K562 (cell line): Measurements from ENCODE around the gene MVP. TPM values are rescaled to one million over a fixed set of nuclear protein-coding genes. Genes with fewer than 3 reads are reported as not detected.

Experiments
- CLOCK ChIP-seq: fragments of 250-450 bp; sonication (Bioruptor Pico); IDR thresholded peaks from 2 replicates; pipeline ENCODE4 v1.4.0; 2020; ENCODE audit warnings: mild to moderate bottlenecking, moderate library complexity, borderline replicate concordance
- ETV6 ChIP-seq, 3 experiments: fragments of 150-350 bp in 1 of 3; sonication (generic) in 1 of 3; formaldehyde crosslinking in 1 of 3; IDR thresholded peaks; 2 replicates each; pipeline versions ENCODE4 v1.6.1 to v1.8.0; 2014 to 2022; ENCODE audit warnings: borderline replicate concordance in 2 of 3, low read depth in 2 of 3, antibody characterized with exemption in 1 of 3, low read length in 1 of 3, mild to moderate bottlenecking in 1 of 3, missing genetic modification reagents in 1 of 3
- HDAC1 ChIP-seq, 2 experiments: fragments of 450-650 bp; IDR thresholded peaks; 2 replicates each; pipeline ENCODE4 v1.6.1; 2016 to 2017; ENCODE audit warnings: inconsistent platforms in 1 of 2, mild to moderate bottlenecking in 1 of 2, moderate library complexity in 1 of 2
- MTA3 ChIP-seq: fragments of 450-650 bp; formaldehyde crosslinking; IDR thresholded peaks from 2 replicates; pipeline ENCODE4 v1.6.1; 2017; ENCODE audit warnings: mild to moderate bottlenecking, borderline replicate concordance
- RFX1 ChIP-seq: fragments of 450-650 bp; IDR thresholded peaks from 2 replicates; pipeline ENCODE4 v1.6.1; 2016; ENCODE audit warnings: mild to moderate bottlenecking, moderate library complexity
- TBP ChIP-seq: optimal IDR thresholded peaks from 2 replicates; pipeline ENCODE3; 2011; ENCODE audit warnings: low read depth, low read length, improper control_type of control experiment
- YY1 ChIP-seq, 3 experiments: IDR thresholded peaks; 2 replicates each; pipeline ENCODE4 v1.6.1; 2011; ENCODE audit warnings: low read length in 2 of 3, mild to moderate bottlenecking in 2 of 3, moderate library complexity in 2 of 3, borderline replicate concordance in 1 of 3, control low read depth in 1 of 3, low read depth in 1 of 3; ENCODE audit not compliant: insufficient read depth in 3 of 3, insufficient replicate concordance in 2 of 3, control insufficient read depth in 1 of 3, insufficient read length in 1 of 3; ENCODE audit errors: extremely low read depth in 1 of 3
- ZKSCAN1 ChIP-seq: fragments of 150-350 bp; IDR thresholded peaks from 2 replicates; pipeline ENCODE4 v1.6.1; 2016; ENCODE audit warnings: low read depth, low read length
- ZNF766 ChIP-seq: fragments of 200-800 bp; sonication (Bioruptor generic); conservative IDR thresholded peaks from 2 replicates; pipeline ENCODE4 v1.6.1; 2016; ENCODE audit warnings: missing genetic modification characterization, missing compliant biosample characterization
- polyA plus RNA-seq, 8 experiments: library from polyadenylated mRNA; depleted of rRNA in 4 of 8; stranded (reverse) in 5 of 8; unstranded in 3 of 8; fragments of >200 nt; fragmentation: Nextera tagmentation in 2 of 8; fragmentation: Illumina TruSeq in 1 of 8; extraction: Ambion mirVana in 2 of 8; extraction: Trizol in 1 of 8; gene quantifications; 2 replicates each; pipeline versions ENCODE4 v1.2.1 to v1.2.3, GENCODE V29; 2011 to 2014; ENCODE audit warnings: inconsistent platforms in 1 of 8, missing spikeins in 1 of 8
- total RNA-seq, 7 experiments: library from RNA; depleted of rRNA in 6 of 7; stranded (reverse); fragments of >200 nt in 6 of 7; fragmentation: Illumina TruSeq in 2 of 7; extraction: Trizol in 2 of 7; gene quantifications; 2 replicates each; pipeline versions ENCODE4 v1.2.1 to v1.2.3, GENCODE V29; 2011 to 2021; ENCODE audit warnings: low replicate concordance in 1 of 7
- TF ChIP-seq, protein P1 (sequence below): sonication (generic); formaldehyde crosslinking; IDR thresholded peaks from 2 replicates; pipeline ENCODE4 v1.9.0; 2022; ENCODE audit warnings: mild to moderate bottlenecking, missing genetic modification reagents
- TF ChIP-seq, protein P2 (sequence below): fragments of 250-450 bp; sonication (Bioruptor Pico); IDR thresholded peaks from 2 replicates; pipeline ENCODE4 v1.5.1; 2021; ENCODE audit warnings: mild to moderate bottlenecking
- TF ChIP-seq, protein P3 (sequence below): fragments of 450-650 bp; IDR thresholded peaks from 2 replicates; pipeline ENCODE4 v1.6.1; 2016; ENCODE audit warnings: mild to moderate bottlenecking

MVP gene
- total and polyA plus RNA-seq, 9 of the 15 experiments (the other 6 are each of a cell fraction or from before 2014, with no cell fraction given), result 0.39 to 1.9 (median 0.76) TPM; not detected in 2

- 0 out of 4 replicates have a peak, but pooled peaks of 1 of the 2 experiments have one; percentile 29 for TF ChIP-seq ETV6 (IDR thresholded peaks at IDR 0.05; ENCODE audit: borderline replicate concordance in 1 of 2, low read depth in 2 of 2, low read length in 1 of 2)
- TF ChIP-seq ETV6 (CRISPR knock-in tag; IDR thresholded peaks at IDR 0.05; ENCODE audit: borderline replicate concordance), result no peak
- TF ChIP-seq, protein P1, sequence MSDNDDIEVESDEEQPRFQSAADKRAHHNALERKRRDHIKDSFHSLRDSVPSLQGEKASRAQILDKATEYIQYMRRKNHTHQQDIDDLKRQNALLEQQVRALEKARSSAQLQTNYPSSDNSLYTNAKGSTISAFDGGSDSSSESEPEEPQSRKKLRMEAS (CRISPR knock-in tag), result peak; percentile 99
- TF ChIP-seq RFX1, result no peak
- TF ChIP-seq HDAC1 (IDR thresholded peaks at IDR 0.05), result peak in 1 of 2 experiments; percentile 49; a peak in 1 of 4 replicates
- TF ChIP-seq YY1 (IDR thresholded peaks at IDR 0.05; ENCODE audit: borderline replicate concordance in 1 of 3, control insufficient read depth in 1 of 3, extremely low read depth in 1 of 3, insufficient read depth in 3 of 3, insufficient read length in 1 of 3, insufficient replicate concordance in 2 of 3, low read depth in 1 of 3, low read length in 2 of 3), result peak; percentile 63 to 98 (median 95)
- TF ChIP-seq, protein P2, sequence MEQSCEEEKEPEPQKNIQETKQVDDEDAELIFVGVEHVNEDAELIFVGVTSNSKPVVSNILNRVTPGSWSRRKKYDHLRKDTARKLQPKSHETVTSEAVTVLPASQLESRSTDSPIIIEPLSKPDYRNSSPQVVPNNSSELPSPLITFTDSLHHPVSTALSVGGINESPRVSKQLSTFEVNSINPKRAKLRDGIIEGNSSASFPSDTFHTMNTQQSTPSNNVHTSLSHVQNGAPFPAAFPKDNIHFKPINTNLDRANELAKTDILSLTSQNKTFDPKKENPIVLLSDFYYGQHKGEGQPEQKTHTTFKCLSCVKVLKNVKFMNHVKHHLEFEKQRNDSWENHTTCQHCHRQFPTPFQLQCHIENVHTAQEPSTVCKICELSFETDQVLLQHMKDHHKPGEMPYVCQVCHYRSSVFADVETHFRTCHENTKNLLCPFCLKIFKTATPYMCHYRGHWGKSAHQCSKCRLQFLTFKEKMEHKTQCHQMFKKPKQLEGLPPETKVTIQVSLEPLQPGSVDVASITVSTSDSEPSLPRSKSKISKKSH (CRISPR knock-in tag), result no peak
- peak; percentile 74 for TF ChIP-seq TBP
- no peak for TF ChIP-seq ZKSCAN1
- TF ChIP-seq CLOCK (CRISPR knock-in tag), result no peak
- TF ChIP-seq, protein P3, sequence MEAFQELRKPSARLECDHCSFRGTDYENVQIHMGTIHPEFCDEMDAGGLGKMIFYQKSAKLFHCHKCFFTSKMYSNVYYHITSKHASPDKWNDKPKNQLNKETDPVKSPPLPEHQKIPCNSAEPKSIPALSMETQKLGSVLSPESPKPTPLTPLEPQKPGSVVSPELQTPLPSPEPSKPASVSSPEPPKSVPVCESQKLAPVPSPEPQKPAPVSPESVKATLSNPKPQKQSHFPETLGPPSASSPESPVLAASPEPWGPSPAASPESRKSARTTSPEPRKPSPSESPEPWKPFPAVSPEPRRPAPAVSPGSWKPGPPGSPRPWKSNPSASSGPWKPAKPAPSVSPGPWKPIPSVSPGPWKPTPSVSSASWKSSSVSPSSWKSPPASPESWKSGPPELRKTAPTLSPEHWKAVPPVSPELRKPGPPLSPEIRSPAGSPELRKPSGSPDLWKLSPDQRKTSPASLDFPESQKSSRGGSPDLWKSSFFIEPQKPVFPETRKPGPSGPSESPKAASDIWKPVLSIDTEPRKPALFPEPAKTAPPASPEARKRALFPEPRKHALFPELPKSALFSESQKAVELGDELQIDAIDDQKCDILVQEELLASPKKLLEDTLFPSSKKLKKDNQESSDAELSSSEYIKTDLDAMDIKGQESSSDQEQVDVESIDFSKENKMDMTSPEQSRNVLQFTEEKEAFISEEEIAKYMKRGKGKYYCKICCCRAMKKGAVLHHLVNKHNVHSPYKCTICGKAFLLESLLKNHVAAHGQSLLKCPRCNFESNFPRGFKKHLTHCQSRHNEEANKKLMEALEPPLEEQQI, result no peak
- TF ChIP-seq MTA3, result peak; percentile 99
- TF ChIP-seq ZNF766 (CRISPR knock-in tag), result peak; percentile 95
Observed at GRCh38 chr16:29805232-29806098, 14.8 kb upstream of the MVP start (continued).
